Natural killer cell treated with Interleukin-12 subunit alpha and Interleukin-12 subunit beta and Interleukin-15 and Interleukin-18, amount 100 ng/mL, for 72 hours (primary cell): ENCODE measurements around the gene TULP3. TPM values are rescaled to one million over a fixed set of nuclear protein-coding genes. Genes with fewer than 3 reads are reported as not detected.
"Not testable (repeated sequence)": the region's sequence is repeated elsewhere in the genome, so short reads cannot be mapped to it uniquely, and the experiment has no call there.

Source experiments
- ATAC-seq, 2 donors: fragments of 150-1000 bp; cut with Tn5 transposase in 1 of 2; sonication (Bioruptor Pico), chemical (Tn5 transposase) in 1 of 2; 2 replicates each; pipeline ENCODE4 v1.10.0; 2021
- DNase-seq: peaks from one replicate; pipeline ENCODE4 v3.0.0; 2022; ENCODE audit warnings: low spot score
- H3K27ac Mint-ChIP-seq, 2 donors: 1 replicate in 1 of 2; 2 replicates in 1 of 2; pipeline ENCODE4 v1.8.0; 2022; ENCODE audit warnings: mixed read lengths in 2 of 2, mild to moderate bottlenecking in 1 of 2, moderate library complexity in 1 of 2
- H3K27me3 Mint-ChIP-seq, 2 donors: 1 replicate in 1 of 2; 2 replicates in 1 of 2; pipeline ENCODE4 v1.8.0; 2022; ENCODE audit warnings: mixed read lengths in 2 of 2
- H3K36me3 Mint-ChIP-seq: one replicate; pipeline ENCODE4 v1.8.0; 2022; ENCODE audit warnings: mixed read lengths
- H3K4me1 Mint-ChIP-seq, 2 donors: 1 replicate in 1 of 2; 2 replicates in 1 of 2; pipeline ENCODE4 v1.8.0; 2022; ENCODE audit warnings: low read depth in 2 of 2, mixed read lengths in 2 of 2, mild to moderate bottlenecking in 1 of 2
- H3K4me3 Mint-ChIP-seq: one replicate; pipeline ENCODE4 v1.8.0; 2022; ENCODE audit warnings: mixed read lengths
- H3K9me3 Mint-ChIP-seq: 2 replicates; pipeline ENCODE4 v1.8.0; 2022; ENCODE audit warnings: mixed read lengths
- total RNA-seq, 2 donors: library from RNA; stranded (reverse); gene quantifications; one replicate each; pipeline ENCODE4 v1.2.3, GENCODE V29; 2022

Gene TULP3
- total RNA-seq, 2 donors from 2014 or later: 9.0 to 10.7 TPM

DNA sequence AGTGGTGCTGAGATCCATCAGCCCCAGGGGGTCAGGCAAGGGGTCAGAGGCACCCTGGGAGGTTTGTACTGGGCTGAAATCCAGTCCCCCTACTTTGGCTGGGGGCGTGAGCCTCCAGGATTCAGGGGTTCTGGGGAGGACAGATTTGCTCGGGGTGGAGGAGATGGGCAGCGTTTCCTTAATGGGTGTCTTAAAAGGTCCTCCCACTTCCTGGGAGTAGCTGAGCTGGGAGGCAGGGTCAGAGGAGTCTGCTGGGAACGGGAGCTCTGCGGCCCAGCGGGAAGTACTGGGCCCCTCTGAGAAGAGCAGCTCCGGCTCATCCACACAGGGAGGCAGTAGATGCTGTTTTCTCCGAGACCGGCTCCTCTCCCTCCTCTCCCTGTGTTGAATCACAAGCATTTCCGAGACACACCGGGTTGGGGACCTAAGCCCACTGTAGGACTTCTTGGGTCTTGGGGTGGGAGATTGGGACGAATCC lies 31.7 kb upstream of the TULP3 start:
- H3K36me3 Mint-ChIP-seq: peaks cover 7% of the 10 kb centered on the region
- DNase-seq (no peak), ATAC-seq (peak in 1 of 2 donors; percentile 10)
- no peaks in the 10 kb centered on the region for H3K4me1 Mint-ChIP-seq
- no peaks in the 10 kb centered on the region for H3K27me3 Mint-ChIP-seq
- no peak overlapping the region for H3K4me3 Mint-ChIP-seq
- H3K27ac Mint-ChIP-seq: no peak overlapping the region
- no peaks in the 10 kb centered on the region for H3K9me3 Mint-ChIP-seq

DNA sequence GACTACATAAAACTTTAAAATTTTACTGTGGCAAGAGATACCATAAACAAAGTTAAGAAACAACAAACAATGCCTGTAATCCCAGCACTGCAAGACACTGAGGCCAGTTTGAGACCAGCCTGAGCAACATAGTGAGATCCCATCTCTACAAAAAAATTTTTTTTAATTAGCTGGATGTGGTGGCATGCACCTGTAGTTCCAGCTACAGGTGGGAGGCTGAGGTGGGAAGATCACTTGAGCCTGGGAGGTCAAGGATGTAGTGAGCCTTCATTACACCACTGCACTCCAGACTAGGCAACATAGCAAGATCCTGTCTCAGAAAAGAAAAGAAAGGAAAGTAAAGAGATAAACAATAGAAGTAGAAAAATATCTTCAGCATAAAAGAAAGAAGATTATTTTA lies 30.5 kb upstream of the TULP3 start:
- DNase-seq: no peak
- H3K4me1 Mint-ChIP-seq: no peaks in the 10 kb centered on the region
- H3K27ac Mint-ChIP-seq: no peak overlapping the region
- no peak overlapping the region for H3K4me3 Mint-ChIP-seq
- ATAC-seq: no peak
- H3K27me3 Mint-ChIP-seq: no peaks in the 10 kb centered on the region
- no peaks in the 10 kb centered on the region for H3K9me3 Mint-ChIP-seq
- peaks cover 7% of the 10 kb centered on the region for H3K36me3 Mint-ChIP-seq

DNA sequence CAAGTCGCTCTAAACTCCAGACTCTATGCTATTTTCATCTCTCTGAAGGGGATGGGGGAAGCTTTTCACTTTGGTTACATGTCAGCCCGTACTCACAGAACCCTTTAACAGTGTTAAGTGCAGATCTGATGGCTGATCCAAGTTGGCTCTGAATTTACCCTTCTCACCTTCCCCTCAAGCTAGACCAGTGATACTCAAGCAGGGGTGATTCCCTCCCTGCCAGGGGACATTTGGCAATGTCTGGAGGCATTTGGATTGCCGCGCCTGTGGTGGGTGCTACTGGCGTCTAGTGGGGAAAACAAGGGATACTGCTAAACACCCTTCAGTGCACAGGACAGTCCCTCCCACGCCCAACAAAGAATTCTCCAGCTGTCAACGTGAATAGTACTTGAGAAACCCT lies 27.8 kb upstream of the TULP3 start:
- Mint-ChIP-seq H3K4me3 (no peak overlapping the region), H3K9me3 (no peaks in the 10 kb centered on the region), H3K27me3 (no peaks in the 10 kb centered on the region), H3K27ac (no peak overlapping the region), H3K36me3 (peaks cover 12% of the 10 kb centered on the region), H3K4me1 (peaks cover 4 to 5% of the 10 kb centered on the region in 2 donors)
- no peak for ATAC-seq
- no peak for DNase-seq

GRCh38 chr12:2863402-2863801 lies 27.3 kb upstream of the TULP3 start:
- H3K9me3 Mint-ChIP-seq, H3K4me1 Mint-ChIP-seq, H3K27ac Mint-ChIP-seq, H3K27me3 Mint-ChIP-seq, DNase-seq, H3K4me3 Mint-ChIP-seq, ATAC-seq: not testable (repeated sequence)
- peaks cover 12% of the 10 kb centered on the region for H3K36me3 Mint-ChIP-seq

DNA sequence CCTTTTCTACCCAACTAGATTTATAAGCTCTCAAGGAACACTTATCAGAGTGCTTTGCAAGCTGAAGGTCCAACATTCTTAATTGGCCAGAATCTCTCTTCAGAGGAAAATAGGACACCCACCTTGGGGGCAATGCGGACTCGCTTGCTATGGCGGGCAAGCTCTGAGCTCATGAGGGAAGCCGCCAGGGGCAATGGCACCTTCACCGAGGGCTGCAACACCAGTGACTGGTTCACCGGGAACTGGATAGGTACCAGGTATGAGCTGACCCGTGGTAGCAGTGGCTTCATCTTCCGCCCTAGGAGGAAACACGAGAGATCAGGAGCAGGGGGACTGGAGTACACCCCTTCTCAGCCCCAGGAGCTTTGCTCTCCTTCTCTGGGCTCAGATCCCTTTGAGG lies 26.5 kb upstream of the TULP3 start:
- DNase-seq: no peak
- ATAC-seq: no peak
- H3K27ac Mint-ChIP-seq: no peak overlapping the region
- H3K4me3 Mint-ChIP-seq: no peak overlapping the region
- peaks cover 12% of the 10 kb centered on the region for H3K36me3 Mint-ChIP-seq
- H3K9me3 Mint-ChIP-seq: no peaks in the 10 kb centered on the region
- H3K27me3 Mint-ChIP-seq: no peaks in the 10 kb centered on the region
- H3K4me1 Mint-ChIP-seq: peaks cover 4 to 5% of the 10 kb centered on the region in 2 donors

GRCh38 chr12:2868986-2869632 lies 21.6 kb upstream of the TULP3 start:
- not testable (repeated sequence) for H3K4me3 Mint-ChIP-seq, DNase-seq, H3K4me1 Mint-ChIP-seq, H3K36me3 Mint-ChIP-seq, H3K9me3 Mint-ChIP-seq, H3K27me3 Mint-ChIP-seq, ATAC-seq
- peak overlapping the region in 1 of 2 donors; percentile 75 for H3K27ac Mint-ChIP-seq

DNA sequence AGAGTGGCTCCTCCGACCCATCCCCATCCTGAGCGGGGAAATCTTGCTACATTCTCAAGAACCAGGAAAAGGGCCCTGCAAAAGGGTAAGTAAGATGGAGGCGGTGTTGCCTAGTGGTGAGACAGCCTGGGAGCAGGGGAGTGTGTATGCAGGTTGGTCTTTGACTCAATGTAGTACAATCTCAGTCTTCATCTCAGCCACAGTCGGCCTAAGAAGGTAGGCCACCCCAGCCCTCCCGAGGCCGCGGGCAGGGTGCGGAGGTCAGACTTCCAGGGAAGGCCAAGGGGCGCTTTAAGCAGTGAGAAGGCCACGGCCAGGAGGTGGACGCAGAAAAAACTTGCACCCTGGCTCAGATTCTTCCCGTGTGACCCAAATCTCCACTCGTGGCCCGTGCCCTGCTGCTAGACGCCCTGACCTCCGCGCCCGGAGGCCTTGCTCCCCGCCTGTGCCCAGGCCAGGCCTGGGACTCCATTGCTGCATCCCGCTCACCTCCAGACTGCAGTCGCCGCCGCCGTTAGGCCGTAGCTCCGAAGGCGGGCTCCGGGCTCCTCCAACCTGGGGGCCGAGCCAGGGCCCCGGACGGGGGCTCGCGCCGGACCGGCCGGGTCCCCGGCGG lies 14.2 kb upstream of the TULP3 start:
- Mint-ChIP-seq H3K9me3 (no peaks in the 10 kb centered on the region), H3K27me3 (no peaks in the 10 kb centered on the region), H3K4me3 (peak overlapping the region; percentile 94), H3K27ac (peak overlapping the region; percentile 72 to 81), H3K36me3 (peaks cover 16% of the 10 kb centered on the region), H3K4me1 (peaks cover 23 to 26% of the 10 kb centered on the region in 2 donors)
- ATAC-seq (peak in 1 of 2 donors; percentile 72), DNase-seq (no peak)

DNA sequence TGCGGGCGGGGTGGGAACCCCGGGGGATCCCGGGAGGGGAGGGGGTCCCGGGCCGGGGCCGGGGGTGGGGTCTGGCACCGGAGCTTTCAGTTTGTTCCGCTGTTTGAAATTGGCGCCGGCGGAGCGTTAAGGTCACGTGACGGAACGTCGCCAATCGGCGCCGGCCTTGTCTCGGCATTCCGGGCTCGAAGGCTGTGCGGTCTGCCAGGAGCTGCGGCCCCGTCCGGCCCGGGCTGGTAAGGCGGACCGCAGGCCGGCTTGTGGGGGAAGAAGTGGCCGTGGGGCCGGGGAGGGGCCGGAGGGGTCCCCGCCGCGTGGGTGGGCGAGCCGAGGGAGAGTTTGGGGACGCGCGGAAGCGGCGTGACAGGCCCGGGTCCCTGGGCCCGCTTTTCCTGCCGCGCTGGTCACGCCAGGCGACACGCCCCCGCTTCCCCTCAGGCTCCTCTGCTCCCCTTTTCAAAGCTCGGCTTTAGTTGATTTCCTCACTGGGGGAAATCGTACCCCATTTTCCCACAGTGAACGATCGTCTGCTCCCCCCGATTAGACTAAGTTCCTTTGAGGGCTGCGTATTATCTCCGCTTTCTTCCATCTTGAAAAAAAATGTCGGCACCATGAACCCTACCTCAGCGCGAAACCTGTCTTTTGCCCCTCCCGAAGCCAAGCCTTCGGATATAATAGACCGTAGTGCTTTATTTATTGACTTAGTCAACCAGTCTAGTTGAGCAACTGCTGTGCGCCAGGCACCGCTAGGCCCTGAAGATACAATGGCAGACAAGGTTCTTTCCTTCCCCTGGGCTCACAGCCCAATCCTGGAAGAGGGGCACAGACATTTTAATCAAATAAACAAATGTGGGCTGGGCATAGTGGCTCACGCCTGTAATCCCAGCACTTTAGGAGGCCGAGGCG lies 13.4 kb upstream of the TULP3 start, which contains the start of the genes FOXM1 and RHNO1:
TSS of gene FOXM1 (minus strand) at position 128 of the 906 bp plus-strand sequence. CDS start 2,696 bp downstream, outside the sequence.
TSS of gene RHNO1 (plus strand) at position 177 of the 906 bp plus-strand sequence. CDS start 8,144 bp downstream, outside the sequence.
- H3K4me1 Mint-ChIP-seq: peaks cover 23 to 26% of the 10 kb centered on the region in 2 donors

DNA sequence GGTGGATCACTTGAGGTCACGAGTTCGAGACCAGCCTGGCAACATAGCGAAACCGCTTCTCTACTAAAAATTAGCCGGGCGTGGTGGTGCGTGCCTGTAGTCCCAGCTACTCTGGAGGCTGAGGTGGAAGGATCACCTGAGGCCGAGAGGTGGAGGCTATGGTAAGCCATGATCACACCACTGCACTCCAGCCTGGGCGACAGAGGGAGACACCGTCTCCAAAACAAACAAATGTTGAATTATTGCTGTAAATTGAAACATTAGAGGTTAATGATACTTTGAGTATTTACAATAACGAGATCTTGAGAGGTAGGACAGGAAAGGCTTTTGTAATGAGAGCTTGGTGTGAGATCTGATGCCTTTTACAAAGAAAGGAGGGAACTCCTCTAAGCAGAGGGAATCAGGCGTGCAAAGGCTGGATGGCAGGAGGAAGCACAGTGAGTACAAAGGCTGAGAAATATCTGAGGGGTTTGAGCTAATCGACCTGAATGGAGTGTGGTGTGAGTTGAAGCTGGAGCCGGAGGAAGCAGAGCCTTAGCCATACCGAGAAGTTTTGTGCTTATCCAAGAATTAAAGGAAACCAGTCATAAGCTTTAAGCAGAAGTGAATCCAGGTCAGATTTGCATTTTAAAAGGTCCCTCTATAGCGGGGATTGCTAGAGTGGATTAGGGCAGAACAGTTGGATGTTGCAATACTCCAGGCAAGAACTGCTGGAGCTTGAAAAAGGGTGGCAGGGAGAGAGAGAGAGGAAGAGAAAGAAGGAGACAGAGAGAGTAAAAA lies 12.5 kb upstream of the TULP3 start:
- Mint-ChIP-seq H3K36me3 (peaks cover 16% of the 10 kb centered on the region), H3K27ac (peak overlapping the region; percentile 72 to 81), H3K4me3 (peak overlapping the region; percentile 94), H3K4me1 (peaks cover 23 to 26% of the 10 kb centered on the region in 2 donors), H3K27me3 (no peaks in the 10 kb centered on the region), H3K9me3 (no peaks in the 10 kb centered on the region)
- ATAC-seq: no peak
- no peak for DNase-seq

More for the DNA sequence above, 13.4 kb upstream of the TULP3 start, which contains the start of the genes FOXM1 and RHNO1:
- peak; percentile 87 for DNase-seq
- Mint-ChIP-seq H3K4me3 (peak within 1 kb of the TSS; percentile 94), H3K36me3 (peaks cover 16% of the 10 kb centered on the region), H3K27me3 (no peaks in the 10 kb centered on the region), H3K27ac (peak within 1 kb of the TSS; percentile 72 to 81), H3K9me3 (no peaks in the 10 kb centered on the region)
- ATAC-seq: peak; percentile 90 to 94

DNA sequence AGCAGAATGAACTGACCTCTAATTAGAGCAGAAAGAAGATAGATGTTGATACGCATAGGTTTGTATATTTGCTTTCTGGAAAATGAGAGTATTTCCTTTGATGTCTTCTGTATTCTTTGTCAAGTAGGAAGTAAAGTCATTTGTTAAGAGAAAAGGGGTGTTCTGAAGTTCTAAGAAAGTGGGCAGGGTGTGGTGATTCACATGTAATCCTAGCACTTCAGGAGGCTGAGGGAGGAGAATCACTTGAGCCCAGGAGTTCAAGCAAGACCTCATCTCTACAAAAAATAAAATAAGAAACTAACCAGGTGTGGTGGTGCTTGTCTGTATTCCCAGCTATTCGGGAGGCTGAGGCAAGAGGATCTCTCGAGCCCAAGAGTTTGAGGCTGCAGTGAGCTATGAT lies 10.8 kb upstream of the TULP3 start:
- Mint-ChIP-seq H3K4me3 (peak overlapping the region; percentile 94), H3K27ac (peak overlapping the region; percentile 72 to 81), H3K4me1 (peaks cover 26 to 30% of the 10 kb centered on the region in 2 donors), H3K36me3 (peaks cover 16% of the 10 kb centered on the region), H3K9me3 (no peaks in the 10 kb centered on the region), H3K27me3 (no peaks in the 10 kb centered on the region)
- DNase-seq (no peak), ATAC-seq (no peak)

DNA sequence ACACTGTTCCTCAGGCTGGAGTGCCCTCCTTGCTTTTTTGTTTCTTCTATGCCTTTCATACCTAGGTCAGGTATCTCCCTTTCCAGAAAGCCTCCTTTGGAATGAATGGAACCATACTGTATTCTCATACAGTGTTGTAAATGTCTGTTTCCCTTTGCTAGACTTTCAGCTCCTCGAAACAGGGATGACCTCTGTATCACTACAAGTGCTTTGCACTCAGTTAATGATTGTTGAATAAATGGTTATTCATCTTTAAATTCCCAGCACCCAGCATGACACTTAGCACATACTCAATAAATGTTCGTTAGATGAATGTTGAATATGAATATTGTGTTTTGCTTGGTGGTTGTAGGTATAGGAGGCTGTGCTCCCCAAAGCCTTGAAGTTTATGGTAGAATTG lies 5.9 kb upstream of the TULP3 start:
- H3K4me1 Mint-ChIP-seq: peaks cover 13 to 16% of the 10 kb centered on the region in 2 donors

GRCh38 chr12:2886768-2887450 lies 3.8 kb upstream of the TULP3 start:
- ATAC-seq: no peak
- H3K36me3 Mint-ChIP-seq: no peaks in the 10 kb centered on the region
- H3K4me1 Mint-ChIP-seq: peaks cover 22 to 27% of the 10 kb centered on the region in 2 donors
- no peaks in the 10 kb centered on the region for H3K9me3 Mint-ChIP-seq
- H3K27me3 Mint-ChIP-seq: no peaks in the 10 kb centered on the region
- H3K4me3 Mint-ChIP-seq: no peak overlapping the region
- no peak for DNase-seq
- H3K27ac Mint-ChIP-seq: no peak overlapping the region

More for the DNA sequence above, 5.9 kb upstream of the TULP3 start:
- Mint-ChIP-seq H3K27ac (no peak overlapping the region), H3K9me3 (no peaks in the 10 kb centered on the region), H3K27me3 (no peaks in the 10 kb centered on the region), H3K4me3 (no peak overlapping the region), H3K36me3 (no peaks in the 10 kb centered on the region)
- no peak for DNase-seq
- no peak for ATAC-seq
